DMS79 (cell line): ENCODE measurements around the gene PTEN.

Source experiments
- DNase-seq: peaks from one replicate; lab custom pipeline; 2025; lab: John Stamatoyannopoulos, UW

The PTEN gene

DNA sequence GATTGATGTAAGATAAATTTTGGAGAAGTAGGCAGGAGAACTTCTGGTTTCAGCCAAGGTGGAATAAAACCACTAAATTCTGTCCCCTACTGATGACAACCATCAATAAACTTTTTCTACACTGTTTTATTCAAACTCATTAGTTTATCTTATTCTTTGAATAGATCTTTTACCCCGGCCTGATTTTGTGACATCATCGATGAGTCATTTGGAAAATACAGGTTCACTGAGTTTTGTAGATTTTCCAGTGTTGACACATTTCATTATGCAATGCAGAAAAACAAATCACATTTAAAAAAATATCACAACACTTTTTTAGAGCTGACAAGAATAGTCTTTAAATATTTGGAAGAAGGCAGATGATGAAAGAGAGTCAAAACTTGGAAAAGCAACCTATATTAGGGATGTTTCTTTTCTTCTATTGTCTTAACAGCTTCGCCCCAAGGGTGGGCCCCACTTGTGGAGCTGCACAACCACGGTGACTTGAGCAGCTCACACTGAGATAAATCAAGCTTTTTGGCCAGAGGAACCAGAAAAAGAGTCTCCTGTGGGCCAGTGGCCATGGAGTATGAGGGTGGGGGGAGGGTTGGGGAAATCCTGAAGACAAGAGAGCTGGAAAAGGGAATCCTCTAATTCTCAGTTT lies 112.8 kb downstream of the PTEN start:
- no peak for DNase-seq

DNA sequence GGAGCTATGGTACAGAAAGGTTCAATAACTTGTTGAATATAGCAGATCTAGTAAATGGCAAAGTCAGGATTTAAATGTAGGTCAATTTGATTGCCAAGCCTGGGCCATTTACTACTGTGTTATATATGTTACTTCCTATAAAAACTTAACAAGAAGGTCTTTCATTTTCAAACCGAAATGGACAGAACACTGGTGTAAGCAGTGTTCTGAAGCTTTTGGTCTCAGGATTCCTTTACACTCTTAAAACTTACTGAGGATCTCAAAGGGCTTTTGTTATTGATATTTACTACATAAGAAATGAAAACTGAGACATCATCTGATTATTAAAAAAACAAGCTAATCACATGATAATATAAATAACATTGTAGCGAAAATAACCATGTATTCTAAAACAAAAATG lies 114.7 kb downstream of the PTEN start:
- no peak for DNase-seq

DNA sequence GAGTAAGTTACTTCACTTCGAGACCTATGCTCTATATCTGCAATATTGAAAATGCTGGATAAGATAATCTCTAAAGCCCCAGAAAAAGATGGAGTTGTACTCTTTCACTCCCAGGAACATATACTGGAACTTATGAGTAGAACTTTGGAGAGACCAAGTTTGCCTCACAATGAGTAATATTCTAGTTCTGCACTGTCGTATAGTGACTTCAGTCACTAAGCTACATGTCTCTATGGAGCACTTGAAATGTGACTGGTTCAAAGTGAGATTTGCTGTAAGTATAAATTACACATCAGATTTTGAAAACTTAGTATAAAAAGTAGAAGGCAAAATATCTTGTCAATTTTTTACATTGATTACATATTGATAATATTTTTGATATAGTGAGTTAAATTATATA lies 116.4 kb downstream of the PTEN start:
- no peak for DNase-seq

DNA sequence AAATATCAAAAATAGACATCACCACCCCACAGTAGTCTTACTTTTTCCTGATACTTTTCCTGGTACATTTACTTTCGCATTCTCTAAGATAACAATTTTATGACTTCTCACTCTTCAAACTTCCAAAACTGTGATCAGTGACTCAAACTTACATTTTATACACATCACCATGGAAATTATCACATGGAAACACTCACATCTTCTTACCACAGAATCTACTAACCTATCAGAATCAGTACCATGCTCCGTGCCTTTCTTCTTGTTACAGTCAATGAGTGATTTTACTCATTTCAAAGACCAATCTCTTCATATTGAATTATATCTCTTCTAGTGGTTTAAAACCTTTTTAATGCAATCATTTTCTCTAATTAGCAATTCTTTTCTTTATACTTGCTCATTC lies 120.3 kb downstream of the PTEN start:
- DNase-seq, result no peak

DNA sequence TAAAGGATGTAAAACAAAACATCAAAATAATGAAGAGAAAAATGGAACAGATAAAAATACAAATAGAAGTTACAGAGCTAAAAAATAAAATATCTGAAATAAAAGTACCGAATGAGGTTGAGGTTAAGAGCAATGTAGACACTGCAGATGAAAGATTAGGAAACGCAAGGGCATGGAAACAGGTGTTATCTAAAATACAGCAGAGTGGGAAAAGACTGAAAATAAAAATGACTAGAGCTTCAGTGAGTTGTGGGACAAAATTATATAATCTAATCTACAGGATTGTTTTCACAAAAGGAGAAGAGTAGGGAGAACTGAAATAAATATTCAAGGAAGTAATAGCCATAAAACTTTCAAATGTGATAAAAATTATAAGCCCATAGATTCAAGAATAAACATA lies 123.8 kb downstream of the PTEN start:
- DNase-seq, result no peak

DNA sequence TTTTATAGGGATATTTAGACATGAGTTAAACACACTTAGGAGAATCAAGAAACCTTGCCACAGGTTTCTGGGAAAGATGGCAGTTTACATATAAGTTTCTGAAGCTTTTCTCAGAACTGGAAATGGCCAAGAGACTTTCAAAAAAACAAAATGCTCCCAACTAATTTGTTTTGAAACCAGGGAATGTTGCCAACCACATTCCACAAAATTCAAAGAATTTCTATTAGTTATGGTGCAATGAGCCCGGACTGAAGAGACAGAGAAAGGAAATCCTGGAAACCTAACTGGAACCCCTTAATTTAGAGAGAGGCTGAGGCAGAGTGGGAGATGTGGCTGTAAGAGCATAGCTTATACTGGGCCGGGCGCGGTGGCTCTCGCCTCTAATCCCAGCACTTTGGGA lies 128.5 kb downstream of the PTEN start:
- DNase-seq, result no peak

DNA sequence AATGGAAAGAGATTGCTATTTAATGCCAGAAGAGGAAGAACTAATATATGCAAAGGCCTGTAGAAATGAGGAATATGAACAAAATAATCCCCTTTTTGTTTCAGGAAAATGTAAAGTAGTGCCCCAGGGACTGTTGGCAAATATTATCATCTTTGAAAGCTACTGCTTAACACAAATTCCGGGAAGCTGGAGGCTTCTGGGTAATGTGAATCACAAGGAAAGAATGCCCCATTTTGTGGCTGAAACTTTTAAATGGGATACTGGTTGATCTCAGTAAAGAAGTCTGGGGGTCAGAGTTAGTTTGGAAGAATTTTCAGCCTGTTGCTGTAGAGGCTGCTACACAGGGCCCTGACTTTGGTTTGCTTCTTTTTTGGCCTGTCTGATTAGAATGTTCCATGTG lies 141.0 kb downstream of the PTEN start:
- DNase-seq, result no peak

DNA sequence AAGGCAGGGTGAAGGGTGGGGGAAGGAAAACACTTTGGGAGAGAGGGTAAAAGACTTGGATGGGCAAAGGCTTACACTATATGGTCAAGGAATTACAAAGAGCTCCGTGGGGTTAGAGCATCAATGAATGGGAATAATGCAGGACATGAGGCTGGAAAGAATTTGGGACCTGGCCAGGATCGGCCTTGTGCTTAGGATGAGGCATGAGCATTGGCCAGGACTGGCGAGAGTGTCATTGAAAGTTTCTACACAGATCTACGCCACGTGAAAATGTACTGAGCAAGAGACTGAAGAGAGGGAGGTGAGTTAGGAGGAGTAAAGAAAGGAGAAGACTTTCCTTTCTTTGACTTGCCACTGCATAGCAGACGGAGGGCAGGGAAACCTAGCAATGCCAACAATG lies 142.8 kb downstream of the PTEN start:
- no peak for DNase-seq

DNA sequence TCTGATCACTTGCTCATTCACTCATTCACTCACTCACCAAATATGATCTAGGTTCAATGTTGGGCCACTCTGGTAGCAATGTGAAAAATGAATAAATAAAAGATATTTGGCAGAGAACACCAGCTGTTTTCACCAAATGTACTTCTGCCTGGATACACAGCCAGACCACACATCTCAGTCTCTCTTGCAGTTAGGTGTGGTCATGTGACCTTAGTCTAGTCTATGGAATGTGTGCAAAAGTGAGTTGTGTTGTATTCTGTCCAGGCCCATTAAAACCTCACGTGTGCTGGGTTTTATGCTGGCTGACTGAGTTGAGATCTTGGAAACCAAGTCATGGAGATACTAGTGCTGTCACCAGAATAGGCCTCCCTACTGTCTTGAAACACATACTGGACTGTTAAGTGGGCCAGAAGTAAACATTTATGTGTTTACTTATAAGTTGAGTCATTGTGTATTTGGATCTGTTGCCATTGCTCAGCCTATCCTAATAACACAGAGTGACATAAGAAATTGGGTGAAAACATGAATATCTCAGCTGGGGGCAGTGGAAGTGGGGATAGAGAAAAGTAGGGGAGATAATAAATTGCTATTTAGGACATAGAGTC lies 145.5 kb downstream of the PTEN start:
- DNase-seq, result no peak

DNA sequence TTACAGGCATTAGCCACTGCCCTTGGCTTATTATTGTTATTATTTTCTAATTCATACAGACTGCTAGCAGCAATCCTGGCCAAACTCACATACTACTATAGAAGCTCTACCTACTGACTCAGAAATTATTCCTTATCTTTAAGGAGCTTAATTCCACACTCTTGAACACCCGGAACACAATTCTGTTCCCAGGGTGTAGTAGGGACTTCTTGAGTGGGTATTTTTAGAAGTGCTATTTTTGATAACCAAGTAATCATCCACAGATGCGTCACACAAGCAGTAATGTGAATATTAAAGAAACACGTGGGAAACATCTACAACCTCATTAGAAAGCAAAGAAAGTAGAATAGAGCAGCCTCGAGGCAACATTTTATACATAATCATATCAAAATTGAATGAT lies 149.2 kb downstream of the PTEN start:
- DNase-seq, result no peak

DNA sequence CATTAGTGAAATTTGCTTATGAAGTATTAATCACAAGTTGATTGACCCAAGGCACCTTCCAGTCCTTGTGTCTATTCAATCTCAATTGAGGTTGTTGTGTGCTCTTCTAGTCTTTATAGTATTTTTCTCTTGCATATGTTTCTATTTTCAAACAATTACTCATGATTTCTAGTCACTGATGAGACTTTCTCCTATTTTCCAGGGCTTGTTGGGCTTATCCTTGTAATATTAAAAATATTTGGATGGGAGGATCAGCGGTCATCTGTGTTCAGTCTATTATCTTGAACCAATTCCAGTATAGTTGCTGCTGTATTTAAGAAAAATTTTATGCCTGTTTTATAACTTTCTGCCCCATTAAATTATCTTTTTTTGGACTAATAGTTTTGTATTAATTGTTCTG lies 154.4 kb downstream of the PTEN start:
- no peak for DNase-seq

DNA sequence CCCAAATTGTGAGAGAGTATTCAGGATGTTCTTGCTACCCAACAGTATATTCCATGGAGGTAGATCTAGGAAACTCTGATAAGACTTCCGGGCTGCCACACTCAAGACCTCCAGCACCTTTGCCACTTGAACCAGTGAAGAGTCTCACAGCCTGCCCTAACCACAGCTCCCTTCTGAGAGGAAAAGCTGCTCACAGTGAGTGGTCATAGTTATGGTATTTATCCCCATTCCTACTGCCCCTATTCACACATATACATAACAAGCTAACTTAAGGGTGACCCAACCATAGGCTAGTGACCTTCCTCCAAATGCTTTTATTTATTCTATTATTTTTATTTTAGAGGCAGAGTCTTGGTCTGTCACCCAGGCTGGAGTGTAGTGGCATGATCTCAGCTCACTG lies 156.3 kb downstream of the PTEN start:
- DNase-seq, result no peak
